DMS53 treated with DMSO at 0.1 percent for 48 hours (cell line): ENCODE results near the gene GSTA5.
"Not testable (repeated sequence)": the region's sequence is repeated elsewhere in the genome, so short reads cannot be mapped to it uniquely, and the experiment has no call there.

ENCODE experiments used
- DNase-seq: peaks from one replicate; lab custom pipeline; 2025; ENCODE audit not compliant: unreplicated experiment; lab: John Stamatoyannopoulos, UW

Gene GSTA5

DNA sequence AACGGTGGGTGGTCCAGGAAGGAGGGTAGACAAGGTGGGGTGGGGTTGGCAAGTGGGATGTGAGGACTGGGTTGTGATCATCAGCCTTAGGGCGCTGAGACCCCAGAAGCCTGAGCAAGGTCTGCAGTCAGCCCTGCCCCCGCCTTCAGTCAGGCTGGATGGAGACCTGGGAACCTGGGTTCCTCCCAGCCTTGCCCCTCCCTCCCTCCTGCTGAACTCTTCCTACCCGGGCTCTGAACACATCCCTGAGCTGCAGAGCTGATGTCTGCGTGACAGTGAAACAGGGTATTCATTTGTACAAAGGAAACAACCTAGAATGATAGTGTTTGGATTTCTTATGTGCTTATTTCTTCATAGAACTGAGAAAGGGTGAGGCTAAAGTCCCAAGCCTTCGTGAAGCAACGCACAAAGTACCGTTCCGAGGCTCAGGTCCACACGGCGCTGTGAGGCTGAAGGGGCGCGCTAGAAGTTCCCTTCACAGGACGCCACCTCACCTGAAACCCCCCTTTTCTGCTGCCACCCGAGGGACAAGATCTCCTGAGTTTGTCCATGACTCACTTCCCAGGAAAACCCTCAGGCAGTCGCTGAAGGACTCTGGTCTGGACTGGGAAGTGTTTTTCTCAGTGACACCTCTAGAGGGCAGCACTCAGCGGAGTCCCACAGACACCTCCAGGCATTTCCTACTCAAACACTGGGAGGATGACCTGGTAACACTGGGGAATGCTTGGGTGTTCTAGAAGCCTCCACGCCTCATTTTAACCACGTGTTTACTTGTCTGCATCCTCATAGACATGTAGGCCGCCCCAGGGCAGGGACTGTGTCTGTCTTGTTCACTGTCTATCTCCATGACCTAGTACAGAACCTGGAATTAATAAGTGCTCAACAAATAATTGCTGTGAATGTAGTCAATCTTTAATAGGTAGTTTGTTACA lies 1.2 kb downstream of the GSTA5 start:
- peak; percentile 51 for DNase-seq

DNA sequence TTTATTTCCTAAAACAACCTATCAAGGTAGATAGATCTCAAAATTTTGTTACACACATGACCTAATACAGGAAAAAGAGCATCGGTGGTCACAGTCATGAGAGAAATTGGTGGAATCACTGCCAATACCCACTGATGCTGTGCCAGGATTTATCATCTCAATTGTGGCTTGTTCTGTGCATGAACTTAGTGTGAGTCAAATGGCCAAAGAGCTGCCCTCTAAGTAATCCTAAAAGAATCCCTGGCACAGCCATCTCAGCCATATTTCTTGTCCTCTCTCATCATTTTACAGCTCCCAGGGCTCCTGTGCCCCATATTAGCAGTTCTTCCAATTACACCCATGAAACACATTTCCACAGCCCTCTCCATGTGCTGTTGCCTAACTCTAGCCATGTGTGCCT lies 6.1 kb downstream of the GSTA5 start:
- no peak for DNase-seq

DNA sequence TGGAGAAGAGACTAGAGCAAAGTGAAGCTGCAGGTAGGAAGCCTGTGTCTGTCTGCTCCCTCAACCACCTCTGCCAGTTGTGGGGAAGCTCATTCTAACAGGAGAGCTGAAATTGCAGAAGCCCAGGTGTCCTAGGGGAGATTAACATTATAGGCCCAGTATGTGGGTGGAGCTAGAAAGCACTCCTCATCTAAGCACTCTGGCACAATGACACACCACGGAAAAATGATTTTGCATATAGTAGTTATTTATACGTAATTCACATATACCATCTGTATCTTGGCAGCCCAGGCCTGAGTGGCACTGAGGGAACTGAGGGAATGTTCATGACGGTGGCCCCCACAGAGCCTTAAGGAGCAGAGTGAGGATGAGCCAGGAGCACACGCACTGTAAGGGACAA lies 9.7 kb downstream of the GSTA5 start:
- DNase-seq: not testable (repeated sequence)

GRCh38 chr6:52829046-52829817 lies 11.4 kb downstream of the GSTA5 start:
- no peak for DNase-seq

DNA sequence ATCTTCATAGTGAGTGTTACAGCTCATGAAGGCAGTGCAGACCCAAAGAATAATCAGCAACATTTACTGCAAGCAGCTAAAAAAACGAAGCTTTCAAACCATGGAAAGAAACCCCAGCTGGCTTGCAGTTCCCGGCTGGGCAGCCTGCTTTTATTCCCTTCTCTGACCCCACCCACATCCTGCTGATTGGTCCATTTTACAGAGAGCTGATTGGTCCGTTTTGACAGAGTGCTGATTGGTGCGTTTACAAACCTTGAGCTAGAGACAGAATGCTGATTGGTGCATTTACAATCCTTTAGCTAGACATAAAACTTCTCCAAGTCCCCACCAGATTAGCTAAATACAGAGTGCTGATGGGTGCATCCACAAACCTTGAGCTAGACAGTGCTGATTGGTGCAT lies 12.0 kb downstream of the GSTA5 start:
- DNase-seq: not testable (repeated sequence)

DNA sequence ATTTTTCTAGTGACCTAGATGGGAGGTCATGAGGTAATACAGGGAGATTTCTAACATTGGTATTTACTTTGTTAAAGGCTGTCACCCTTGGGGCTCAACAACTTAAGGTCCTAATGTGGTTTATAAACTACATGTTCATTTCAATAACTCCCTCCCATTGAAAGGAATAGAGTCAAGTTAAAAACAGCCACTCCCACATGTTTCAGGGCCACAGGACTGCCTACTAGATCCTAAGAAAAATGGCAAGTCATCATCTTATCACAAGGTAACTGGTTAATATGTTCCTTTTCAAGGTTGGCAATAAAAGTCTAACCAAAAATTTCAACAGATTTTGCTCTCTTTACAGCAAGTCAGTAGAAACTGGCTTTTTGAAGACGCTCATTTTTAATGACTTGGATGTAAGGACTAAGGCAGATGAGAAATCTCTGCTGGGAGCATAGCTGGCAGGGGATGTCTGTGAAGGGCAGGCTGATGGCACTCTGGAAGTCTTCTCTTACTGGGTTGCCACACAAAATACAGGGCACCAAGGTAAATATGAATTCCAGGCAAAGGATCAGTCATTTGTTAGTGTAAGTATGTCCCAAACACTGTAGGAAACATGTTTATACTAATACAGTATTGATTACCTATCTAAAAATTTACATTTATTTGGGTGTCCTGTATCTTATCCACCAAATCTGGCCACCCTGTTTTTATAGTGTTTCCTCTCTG lies 13.4 kb downstream of the GSTA5 start:
- DNase-seq: not testable (repeated sequence)

DNA sequence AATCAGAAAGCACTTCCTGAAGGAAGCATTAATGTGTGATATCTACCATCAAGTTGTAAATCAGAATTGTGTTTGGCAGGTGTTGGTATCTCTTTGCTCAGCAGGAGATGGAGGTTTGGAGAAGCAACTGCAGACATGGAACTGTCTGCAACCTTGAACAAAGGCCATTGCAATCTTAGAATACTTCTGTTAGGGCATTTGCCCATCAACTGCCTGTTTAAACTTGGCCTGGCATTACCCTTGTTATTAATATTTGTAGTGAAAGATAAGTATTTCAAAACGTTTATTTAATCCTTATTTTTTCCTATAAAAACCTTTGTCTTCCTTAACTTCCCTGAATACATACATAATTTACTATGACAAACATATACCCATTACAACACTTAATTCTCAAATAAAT lies 14.1 kb downstream of the GSTA5 start:
- no peak for DNase-seq

- DNase-seq: not testable (repeated sequence)
Measured at GRCh38 chr6:52825900-52826459, 14.6 kb downstream of the GSTA5 start.

GRCh38 chr6:52825270-52825793 lies 15.3 kb downstream of the GSTA5 start:
- not testable (repeated sequence) for DNase-seq

DNA sequence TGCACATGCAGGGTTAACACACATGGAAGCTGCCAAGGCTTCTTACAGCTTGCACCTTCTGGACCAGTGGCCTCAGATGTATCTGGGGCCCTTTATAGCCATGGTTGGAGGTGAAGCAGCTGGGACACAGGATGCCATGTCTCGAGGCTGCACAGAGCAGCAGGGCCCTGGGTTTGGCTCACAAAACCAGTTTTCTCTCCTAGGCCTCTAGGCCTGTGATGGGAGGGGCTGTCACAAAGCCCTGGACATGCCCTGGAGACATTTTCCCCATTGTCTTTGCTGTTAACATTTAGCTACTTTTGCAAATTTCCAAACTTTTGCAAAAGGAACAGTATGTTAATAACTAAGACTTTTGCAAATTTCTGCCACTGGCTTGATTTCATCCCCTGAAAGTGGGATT lies 18.8 kb downstream of the GSTA5 start:
- no peak for DNase-seq

DNA sequence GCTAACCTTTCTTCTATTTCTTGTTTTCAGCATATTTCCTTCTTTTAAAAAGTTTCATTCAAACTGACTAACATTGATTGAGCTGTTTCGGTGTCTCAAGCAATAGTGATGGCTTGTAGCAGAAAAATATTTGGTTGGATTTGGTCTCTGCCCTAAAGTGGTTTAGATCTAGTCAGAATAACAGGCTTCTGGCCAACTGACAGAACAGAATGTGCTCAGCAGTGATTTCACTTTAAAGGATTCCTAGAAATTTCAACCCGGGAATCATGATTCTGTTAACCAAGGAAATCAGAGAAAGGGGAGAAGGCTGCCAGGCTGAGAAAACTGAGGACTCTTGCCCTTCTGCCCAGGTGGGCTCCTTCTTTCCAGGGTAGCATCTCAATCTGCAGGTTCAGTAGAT lies 20.4 kb downstream of the GSTA5 start:
- DNase-seq: no peak

- peak; percentile 45 for DNase-seq
Measured at GRCh38 chr6:52815167-52816092, 25.2 kb downstream of the GSTA5 start.

GRCh38 chr6:52814545-52814944 lies 26.1 kb downstream of the GSTA5 start:
- not testable (repeated sequence) for DNase-seq

DNA sequence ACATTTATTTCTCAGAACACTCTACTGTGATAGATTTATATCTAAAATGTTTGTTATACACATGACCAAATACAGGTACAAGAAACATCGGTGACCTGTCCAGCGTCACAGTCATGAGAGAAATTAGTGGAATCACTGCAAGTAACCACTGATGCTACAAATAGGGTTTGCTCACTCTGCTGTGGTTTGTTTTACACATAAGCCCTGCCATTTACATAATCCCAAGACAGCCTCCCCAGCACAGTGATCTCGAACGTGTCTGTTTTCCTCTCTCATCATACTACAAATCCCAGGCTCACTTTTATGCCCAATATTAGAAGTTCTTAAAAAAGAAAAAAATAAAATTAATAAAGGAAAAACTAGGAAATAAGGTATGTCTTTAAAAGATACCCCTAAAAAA lies 30.8 kb downstream of the GSTA5 start:
- DNase-seq: not testable (repeated sequence)

DNA sequence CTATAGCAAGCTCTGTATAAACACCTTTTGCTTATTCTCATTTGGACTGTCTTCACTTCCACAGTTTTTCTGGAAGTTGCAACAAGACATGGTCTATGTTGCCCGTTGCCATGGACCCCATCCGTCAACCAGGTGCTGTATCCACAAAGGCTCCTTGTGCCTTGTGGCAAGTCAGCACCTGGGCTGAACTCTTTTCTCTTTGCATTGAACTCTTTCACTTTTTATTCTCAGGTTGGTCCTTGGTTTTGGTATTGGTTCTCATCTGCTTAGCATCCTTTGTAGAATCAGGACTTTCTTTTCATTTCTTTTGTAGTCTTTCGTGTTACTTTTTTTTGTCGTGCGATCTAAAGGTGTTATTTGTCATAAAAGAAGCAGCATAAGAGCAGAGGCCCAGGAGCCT lies 32.0 kb downstream of the GSTA5 start:
- DNase-seq: no peak

- not testable (repeated sequence) for DNase-seq
Measured at GRCh38 chr6:52803668-52804255, 36.9 kb downstream of the GSTA5 start, which contains the start of gene GSTA1. Gene GSTA1, minus strand, starts transcription at chr6:52803816. Its CDS starts 4,549 bp downstream, at chr6:52799267.

DNA sequence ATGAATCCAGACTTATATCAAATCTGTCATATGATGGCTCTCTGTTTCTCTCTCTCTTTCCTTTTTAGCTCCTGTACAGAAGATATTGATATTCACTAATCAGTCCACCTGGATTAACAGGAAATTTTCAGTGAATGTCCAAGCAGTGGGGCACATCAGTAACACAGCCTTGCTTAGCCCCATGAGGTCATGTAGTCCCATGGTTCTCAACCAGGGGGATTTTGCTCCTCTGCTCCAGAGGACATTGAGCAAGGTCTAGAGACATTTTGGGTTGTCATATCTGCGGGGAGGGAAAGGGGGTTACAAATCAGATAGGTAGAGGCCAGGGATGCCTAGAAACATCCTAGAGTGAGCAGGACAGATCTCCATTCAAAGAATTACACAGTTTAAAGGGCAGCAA lies 37.8 kb downstream of the GSTA5 start:
- DNase-seq: no peak

DNA sequence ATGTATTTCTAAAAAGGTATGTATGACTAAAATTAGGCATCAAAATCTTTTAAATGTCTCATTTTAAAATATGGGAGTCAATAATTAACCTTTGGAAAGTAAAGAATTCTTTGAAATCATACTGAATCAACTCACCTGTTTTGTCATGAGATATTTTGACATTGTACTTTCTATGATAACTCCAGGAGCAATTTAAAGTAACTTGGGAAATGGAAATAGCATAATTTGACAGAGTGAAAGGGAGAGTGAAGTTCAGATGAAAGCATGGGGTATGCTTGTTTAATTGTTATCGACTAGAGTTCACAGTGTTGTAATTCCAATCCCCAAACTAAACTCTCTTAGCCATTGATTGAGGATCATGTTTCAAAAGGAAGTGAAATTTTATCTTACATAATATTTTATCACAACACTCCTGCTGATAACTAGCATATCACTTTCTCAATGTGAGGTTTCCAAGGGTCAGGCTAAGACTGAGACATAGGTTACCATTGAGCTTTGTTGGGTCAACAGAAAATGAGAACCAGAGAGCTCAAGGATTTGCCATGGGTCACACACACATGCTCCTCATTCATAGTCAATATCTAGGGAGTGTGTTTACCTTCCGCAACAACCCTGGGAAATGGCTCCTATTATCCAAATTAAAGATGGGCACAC lies 39.3 kb downstream of the GSTA5 start:
- no peak for DNase-seq

DNA sequence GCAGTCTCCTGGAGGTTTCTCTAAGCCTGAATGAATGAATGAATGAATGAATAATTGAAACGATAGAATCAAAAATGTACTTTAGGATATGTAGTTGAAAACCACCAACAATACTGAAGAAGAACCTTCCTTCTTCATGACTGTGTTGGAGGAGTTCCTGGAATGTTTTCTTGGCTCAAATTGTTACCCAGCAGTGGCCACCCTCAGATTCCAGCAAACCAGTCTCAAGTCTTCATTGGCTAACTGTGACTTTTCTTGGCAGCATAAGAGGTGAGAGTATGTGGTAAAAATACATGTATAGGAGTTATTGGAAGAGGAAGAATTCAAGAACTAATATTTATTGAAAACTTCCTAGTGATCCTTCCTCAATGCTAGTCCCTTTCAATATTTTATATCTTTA lies 41.3 kb downstream of the GSTA5 start:
- not testable (repeated sequence) for DNase-seq
